Measurements from ENCODE around the gene ACOXL.

The ACOXL gene

GRCh38 chr2:110878150-110878549 is 145.8 kb downstream of the ACOXL start:
- no peak for TF ChIP-seq CTCF (IDR thresholded peaks at IDR 0.05; ENCODE audit: low read depth, low read length)
- Histone ChIP-seq H3K4me3 (ENCODE audit: low read depth, low read length) (no peak overlapping the region), H3K4me1 (no peaks in the 10 kb centered on the region), H3K27me3 (no peaks in the 10 kb centered on the region), H3K36me3 (no peaks in the 10 kb centered on the region), H3K9me3 (no peaks in the 10 kb centered on the region)
- DNase-seq = no peak

- H3K9me3 ChIP-seq = no peaks in the 10 kb centered on the region
- no peaks in the 10 kb centered on the region for H3K4me1 ChIP-seq
- no peak overlapping the region for H3K4me3 ChIP-seq (ENCODE audit: low read depth, low read length)
- H3K36me3 ChIP-seq = no peaks in the 10 kb centered on the region
- no peak for DNase-seq
- TF ChIP-seq CTCF (IDR thresholded peaks at IDR 0.05; ENCODE audit: low read depth, low read length) = no peak
- no peaks in the 10 kb centered on the region for H3K27me3 ChIP-seq
These were observed 149.5 kb downstream of the ACOXL start for GRCh38 chr2:110881908-110882307.

DNA sequence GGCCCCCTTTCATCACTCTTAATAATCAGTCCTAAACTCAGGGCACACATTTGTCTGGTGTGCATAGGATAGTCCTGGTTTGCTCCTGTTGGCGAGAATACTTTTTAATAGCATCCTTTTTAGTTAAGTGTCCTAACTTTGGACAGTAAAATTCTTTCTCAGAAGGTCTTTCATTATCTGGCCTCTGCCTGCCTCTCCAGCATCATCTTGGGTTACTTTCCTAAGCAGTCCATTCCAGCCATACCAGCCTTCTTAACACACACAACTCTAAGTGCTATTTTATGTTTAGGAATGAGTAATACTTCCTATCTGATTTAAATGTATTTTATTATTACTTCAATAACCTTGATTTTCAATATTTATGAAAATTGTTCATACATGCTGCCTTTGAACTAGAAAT is 151.0 kb downstream of the ACOXL start:
- Histone ChIP-seq H3K9me3 (no peaks in the 10 kb centered on the region), H3K4me1 (no peaks in the 10 kb centered on the region), H3K36me3 (no peaks in the 10 kb centered on the region), H3K4me3 (ENCODE audit: low read depth, low read length) (no peak overlapping the region), H3K27me3 (no peaks in the 10 kb centered on the region)
- TF ChIP-seq CTCF (IDR thresholded peaks at IDR 0.05; ENCODE audit: low read depth, low read length) = no peak
- DNase-seq = no peak

GRCh38 chr2:110885256-110885655 is 152.9 kb downstream of the ACOXL start:
- Histone ChIP-seq H3K9me3 (no peaks in the 10 kb centered on the region), H3K4me3 (ENCODE audit: low read depth, low read length) (no peak overlapping the region), H3K36me3 (no peaks in the 10 kb centered on the region), H3K27me3 (no peaks in the 10 kb centered on the region), H3K4me1 (no peaks in the 10 kb centered on the region)
- no peak for TF ChIP-seq CTCF (IDR thresholded peaks at IDR 0.05; ENCODE audit: low read depth, low read length)
- no peak for DNase-seq

DNA sequence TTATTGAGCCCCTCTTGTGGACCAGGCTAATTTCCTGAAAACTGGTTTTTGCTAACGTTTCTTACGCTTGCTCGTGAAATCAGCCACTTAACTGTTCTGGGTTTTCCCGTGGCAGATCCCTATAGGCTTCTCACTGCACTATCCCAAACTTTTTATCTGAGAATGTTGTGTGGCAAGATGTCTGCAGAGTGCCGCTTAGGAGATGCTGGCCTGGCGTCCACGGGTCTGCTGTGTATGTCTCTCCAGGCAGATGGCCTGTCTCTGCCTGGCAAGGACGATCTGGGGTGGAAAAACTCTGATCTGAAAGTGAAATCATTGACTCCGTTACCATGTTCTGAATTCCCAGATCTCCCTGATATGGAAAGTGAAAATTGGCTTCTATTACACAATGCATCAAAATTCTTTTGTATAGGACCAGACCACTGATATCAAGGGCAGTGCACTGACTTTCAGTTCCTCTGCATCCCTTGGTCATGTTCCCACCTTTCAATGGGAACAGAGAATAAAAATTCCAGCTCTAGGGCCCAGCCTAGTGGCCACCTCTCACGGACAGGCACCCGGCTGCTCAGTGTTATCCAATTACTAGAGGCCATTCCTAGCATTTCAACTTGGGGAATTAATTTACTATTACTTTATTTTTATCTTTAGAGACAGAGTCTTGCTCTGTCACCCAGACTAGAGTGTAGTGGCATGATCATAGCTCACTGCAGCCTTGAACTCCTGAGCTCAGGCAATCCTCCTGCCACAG is 154.6 kb downstream of the ACOXL start:
- DNase-seq = no peak
- H3K36me3 ChIP-seq = no peaks in the 10 kb centered on the region
- no peaks in the 10 kb centered on the region for H3K27me3 ChIP-seq
- H3K9me3 ChIP-seq = no peaks in the 10 kb centered on the region
- no peak overlapping the region for H3K4me3 ChIP-seq (ENCODE audit: low read depth, low read length)
- TF ChIP-seq CTCF (IDR thresholded peaks at IDR 0.05; ENCODE audit: low read depth, low read length) = no peak
- no peaks in the 10 kb centered on the region for H3K4me1 ChIP-seq

DNA sequence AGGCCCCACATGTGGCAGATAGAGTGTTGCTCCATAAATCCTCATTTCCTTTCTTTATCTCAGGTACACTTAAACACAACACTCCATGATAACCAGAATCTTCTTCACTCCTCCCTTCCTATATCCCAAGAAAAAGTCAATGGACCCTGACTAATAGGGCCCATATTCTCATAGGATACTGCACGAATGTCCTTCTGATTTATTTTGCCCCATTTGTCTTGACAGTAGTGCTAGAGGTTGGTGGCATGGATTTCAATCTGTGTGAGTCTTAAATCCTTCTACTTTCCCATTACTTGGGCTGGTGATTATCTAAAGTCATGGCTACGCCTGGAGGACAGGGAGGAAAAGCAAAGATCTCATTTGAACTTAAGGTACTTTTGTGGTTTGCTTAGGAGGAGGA is 156.0 kb downstream of the ACOXL start:
- TF ChIP-seq CTCF (IDR thresholded peaks at IDR 0.05; ENCODE audit: low read depth, low read length) = no peak

More for the DNA sequence above, 156.0 kb downstream of the ACOXL start:
- Histone ChIP-seq H3K36me3 (no peaks in the 10 kb centered on the region), H3K4me1 (no peaks in the 10 kb centered on the region), H3K9me3 (no peaks in the 10 kb centered on the region), H3K27me3 (no peaks in the 10 kb centered on the region), H3K4me3 (ENCODE audit: low read depth, low read length) (no peak overlapping the region)
- no peak for DNase-seq
